ENCODE results near the gene CASP6.
A peak's percentile ranks its signal among the peaks of the same experiment; 100 is the strongest.
"Not testable (repeated sequence)": the region's sequence is repeated elsewhere in the genome, so short reads cannot be mapped to it uniquely, and the experiment has no call there.

Gene CASP6

DNA sequence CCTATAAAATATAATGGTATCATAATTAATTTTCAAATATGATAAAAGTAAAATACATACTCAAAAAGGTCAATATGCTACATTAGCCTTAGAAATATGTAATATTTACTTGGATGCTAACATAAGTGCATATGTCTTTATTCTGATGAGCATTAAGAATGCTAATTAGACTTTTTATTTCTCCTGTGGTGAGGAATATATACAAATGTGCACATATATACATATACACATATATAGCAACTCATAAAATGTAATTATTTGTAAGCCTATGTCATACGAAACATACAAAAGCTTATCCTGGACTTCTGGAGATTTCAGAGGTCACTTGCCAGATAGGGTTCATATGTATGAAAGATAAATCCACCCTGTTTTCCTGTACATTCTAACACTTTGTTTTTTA is 15.5 kb upstream of the CASP6 start:
- no peak for DNase-seq

GRCh38 chr4:109713500-109713899 is 10.3 kb upstream of the CASP6 start:
- DNase-seq, result no peak

- DNase-seq, result no peak
Observed at GRCh38 chr4:109708990-109709389, 5.7 kb upstream of the CASP6 start.

DNA sequence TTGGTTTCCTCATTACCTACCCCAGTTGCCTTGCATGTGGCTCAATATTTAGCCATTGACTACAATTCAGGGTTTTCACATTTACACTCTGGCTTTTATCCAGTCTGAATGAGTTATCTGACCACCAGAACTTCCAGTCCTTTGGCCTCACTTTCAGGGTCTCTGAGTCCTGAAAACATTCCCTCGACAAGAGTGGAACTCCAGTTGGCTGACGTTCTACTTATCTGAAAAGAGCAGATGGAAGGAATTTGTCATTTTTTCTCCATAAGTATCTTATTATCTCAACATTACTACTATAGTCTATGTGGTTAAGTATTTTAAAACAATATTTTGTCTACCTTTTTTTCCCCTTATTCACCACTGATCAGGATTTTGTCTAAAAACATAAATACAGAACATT is 5.2 kb upstream of the CASP6 start:
- DNase-seq, result no peak

DNA sequence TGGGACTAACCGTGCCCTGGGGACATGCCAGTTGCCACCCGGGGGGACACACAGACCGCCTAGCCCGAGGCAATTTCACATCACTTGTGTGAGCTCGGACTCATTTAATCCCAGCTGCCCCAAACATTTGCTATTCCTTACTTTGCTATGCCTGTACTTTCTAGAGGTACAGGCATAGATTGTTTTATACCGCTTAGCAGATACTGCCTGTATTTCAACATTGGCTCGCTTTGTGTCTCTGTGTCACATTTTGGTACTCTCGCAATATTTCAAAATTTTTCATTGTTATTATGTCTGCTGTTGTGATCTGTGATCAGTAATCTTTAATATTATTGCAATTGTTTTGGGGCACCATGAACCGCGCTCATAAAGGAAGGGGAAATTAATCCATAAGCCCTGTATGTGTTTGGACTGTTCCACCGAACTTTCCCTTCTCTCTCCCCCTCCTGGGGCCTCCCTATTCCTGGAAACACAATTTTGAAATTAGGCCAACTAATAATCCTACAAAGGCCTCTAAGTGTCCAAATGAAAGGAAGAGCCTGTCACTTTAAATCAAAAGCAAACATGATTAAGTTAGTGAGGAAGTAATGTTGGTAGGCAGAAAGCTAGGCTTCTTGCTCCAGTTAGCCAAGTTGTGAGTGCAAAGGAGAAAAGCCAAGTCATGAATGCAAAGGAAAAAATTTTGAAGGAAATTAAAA is 568 bp upstream of the CASP6 start:
- peak; percentile 3 for DNase-seq

DNA sequence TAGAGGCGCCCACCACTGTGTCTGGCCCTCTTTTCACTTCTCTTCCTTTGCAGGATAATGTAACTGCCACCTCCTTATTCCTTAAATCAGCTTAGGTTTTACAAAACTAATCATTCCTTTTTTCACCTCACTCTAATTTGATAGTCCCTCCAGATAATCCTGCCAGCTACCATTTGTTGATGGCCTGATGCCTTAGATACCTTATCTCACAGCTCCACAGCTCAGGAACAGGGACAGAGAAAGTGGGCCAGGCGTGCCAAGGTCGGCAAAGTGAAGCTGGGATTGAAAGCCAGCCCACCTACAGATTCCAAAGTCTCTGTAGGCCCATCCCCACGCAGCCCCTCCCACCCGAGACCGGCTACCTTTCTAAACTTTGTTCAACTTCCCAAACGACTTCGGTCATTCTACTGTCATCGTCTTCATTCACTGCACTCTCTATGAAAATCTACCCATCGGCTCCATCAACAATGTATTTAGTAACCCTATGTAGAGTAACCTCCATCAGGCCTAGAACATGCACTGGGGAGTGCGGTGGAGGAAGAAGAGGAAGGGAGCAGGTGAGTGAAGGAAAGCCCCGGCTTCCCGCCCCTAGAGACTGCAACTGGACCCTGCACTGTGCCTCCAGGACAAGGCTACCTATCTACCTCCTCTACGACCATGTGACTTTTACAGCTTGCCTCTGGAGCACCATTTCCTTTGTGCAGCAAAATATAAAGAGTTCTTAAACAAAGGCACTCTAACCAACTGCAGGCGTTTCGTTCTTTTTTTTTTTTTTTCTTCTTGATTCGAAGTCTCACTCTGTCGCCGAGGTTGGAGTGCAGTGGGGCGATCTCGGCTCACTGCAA is 1.5 kb downstream of the CASP6 start:
- DNase-seq, result peak; percentile 41

GRCh38 chr4:109699553-109700225 is 3.6 kb downstream of the CASP6 start:
- DNase-seq, result no peak

DNA sequence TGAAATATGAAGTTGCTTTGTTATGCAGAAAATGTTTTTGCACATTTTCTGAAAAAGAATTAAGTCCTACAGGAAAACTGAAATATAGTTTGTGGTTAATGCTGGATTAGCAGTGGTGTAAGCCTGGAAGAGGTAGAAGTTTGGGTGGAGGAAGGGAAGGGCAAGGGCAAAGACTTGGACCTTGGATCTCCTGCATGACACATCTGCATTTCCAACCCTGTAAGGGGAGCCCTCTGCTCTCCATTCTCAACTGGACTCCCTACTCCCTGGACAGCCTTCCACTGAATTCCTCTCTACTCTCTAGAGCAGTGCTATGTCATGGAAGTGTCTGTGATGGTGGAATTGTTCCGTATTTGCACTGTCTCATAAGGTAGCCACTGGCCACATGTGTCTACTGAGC is 4.6 kb downstream of the CASP6 start:
- no peak for DNase-seq

DNA sequence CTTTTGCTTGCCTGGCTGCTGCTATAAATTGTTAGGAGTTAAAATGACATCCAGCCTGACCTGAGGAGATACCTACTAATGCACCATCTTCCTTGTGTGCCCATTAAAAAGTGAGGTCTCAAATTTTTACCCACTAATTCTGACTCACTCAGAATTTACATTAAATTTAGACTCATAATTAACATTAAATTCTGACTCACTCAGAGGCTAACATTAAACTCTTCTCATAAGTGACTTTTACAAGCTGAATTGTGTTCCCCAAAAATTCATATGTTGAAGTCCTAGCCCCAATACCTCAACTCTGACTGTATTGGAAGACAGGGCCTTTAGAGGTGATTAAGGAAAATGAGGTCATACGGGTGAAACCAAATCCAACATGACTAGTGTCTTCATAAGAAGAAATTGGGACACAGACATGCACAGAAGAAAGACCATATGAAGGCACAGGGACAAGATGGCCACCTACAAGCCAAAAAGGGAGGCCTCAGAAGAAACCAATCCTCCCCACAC is 11.8 kb downstream of the CASP6 start:
- no peak for DNase-seq

GRCh38 chr4:109690690-109691410 is 12.4 kb downstream of the CASP6 start:
- no peak for DNase-seq

- no peak for DNase-seq
Observed at GRCh38 chr4:109684727-109685126, 18.5 kb downstream of the CASP6 start.

DNA sequence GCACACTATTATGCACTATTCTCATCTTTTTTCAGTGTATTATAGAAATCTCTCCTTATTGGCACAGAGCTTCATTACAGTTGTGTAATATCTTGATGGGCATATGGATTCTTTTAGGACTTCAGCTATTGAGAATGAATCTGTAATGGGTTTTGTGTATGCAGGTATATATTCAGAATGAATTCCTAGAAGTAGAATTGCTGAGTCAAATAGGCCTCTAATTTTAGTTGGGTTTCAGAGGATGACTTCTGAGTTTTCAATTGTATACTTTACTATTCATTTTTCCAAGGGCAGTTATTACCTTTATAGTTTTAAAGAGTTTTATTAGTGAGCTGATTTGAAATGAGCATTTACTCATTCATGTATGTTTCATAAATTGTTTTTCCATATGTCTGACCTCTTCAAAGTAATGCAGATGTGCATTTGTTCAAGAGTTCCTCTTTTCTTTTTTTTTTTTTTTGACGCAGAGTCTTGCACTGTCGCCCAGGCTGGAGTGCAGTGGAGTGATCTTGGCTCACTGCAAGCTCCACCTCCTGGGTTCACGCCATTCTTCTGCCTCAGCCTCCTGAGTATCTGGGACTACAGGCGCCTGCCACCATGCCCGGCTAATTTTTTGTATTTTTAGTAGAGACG is 19.5 kb downstream of the CASP6 start:
- DNase-seq, result no peak

- DNase-seq, result peak; percentile 19
Observed at GRCh38 chr4:109682875-109683274, 20.4 kb downstream of the CASP6 start.

DNA sequence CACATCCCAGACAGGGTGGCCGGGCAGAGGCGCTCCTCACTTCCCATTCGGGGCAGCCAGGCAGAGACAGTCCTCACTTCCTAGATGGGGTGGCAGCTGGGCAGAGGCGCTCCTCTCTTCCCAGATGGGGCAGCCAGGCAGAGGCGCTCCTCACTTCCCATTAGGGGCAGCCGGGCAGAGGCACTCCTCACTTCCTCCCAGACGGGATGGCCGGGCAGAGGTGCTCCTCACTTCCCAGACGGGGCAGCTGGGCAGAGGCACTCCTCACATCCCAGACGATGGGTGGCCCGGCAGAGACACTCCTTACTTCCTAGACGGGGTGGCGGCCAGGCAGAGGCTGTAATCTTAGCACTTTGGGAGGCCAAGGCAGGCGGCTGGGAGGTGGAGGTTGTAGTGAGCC is 24.3 kb downstream of the CASP6 start:
- DNase-seq, result not testable (repeated sequence)

DNA sequence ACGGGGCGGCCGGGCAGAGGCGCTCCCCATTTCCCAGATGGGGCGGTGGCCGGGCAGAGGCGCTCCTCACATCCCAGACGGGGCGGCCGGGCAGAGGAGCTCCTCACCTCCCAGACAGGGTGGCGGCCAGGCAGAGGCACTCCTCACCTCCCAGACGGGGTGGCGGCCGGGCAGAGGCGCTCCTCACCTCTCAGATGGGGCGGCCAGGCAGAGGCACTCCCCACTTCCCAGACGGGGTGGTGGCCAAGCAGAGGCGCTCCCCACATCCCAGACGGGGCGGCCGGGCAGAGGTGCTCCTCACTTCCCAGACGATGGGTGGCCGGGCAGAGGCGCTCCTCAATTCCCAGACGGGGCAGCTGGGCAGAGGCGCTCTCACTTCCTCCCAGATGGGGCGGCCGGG is 24.8 kb downstream of the CASP6 start:
- not testable (repeated sequence) for DNase-seq

DNA sequence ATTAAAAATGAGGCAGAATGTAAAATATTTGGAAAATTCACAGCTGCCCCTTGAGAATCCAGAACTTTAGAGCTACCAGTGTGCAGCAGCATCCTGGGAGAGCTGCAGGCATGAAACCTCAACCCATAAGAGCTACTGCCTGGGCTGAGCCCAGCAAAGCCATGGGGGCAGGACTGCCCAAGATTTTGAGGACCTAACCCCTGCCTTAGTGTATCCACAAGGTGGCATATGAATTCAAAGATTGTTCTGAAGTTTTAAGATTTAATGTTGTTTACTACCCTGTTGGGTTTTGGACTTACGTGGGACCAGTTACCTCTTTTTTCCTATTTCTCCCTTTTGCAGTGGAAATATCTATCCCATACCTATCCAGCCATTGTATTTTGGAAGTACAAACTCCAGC is 26.4 kb downstream of the CASP6 start:
- no peak for DNase-seq

GRCh38 chr4:109675843-109676242 is 27.4 kb downstream of the CASP6 start:
- no peak for DNase-seq

DNA sequence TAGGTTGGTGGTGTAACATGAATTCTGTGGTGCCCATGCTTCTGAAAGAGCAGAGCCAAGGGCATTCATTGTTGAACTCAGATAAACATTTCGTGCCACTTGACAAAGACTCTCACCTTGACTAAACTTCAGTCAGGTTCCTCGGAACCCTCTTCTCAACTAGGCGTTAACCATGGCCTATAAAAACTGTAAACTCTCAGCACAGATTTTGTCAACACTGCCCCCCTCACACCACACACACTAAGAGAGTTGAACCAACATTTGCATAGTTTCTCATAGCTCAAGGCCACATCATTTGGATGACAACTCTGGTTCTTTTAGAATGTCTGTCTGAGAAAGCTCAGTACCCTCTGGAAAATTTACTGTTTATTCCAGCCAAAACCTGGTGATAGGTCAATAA is 28.1 kb downstream of the CASP6 start:
- DNase-seq, result no peak

GRCh38 chr4:109673303-109673702 is 29.9 kb downstream of the CASP6 start:
- DNase-seq, result no peak

DNA sequence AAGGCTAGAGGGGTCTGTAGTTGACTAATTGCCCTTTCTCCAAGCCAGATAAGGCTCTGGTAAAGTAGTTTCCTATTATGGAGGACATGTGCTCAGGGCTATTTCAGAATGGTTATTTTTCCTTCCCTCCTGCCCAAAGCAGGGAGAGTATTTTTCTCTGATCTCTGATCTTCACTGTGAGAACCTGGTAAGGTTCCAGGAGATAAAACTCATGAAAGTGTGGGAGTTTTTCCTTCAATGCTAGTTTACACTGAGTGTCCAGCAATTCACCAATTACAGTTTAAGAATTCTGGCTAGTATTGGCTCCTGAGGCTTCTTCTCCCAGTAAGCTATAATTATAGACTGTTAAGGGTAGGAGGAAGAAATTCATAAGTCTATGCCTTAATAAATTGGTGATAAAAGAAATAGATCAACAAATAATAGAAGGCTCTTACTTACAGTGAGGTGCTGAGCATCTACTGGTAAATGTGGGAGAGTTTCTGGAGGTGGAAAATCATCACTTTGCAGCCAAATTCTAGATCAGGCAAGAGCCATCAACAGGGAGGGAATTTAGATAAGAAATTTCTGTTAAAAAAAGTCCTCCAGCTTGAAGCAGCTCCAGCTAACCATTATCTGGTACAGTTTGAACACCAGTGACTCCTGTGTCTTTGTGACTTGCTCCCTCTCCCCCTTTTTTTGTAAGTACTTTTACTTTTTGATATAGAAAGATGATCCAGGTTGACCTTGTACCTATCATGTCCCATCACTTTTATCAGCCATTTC is 30.9 kb downstream of the CASP6 start:
- no peak for DNase-seq

DNA sequence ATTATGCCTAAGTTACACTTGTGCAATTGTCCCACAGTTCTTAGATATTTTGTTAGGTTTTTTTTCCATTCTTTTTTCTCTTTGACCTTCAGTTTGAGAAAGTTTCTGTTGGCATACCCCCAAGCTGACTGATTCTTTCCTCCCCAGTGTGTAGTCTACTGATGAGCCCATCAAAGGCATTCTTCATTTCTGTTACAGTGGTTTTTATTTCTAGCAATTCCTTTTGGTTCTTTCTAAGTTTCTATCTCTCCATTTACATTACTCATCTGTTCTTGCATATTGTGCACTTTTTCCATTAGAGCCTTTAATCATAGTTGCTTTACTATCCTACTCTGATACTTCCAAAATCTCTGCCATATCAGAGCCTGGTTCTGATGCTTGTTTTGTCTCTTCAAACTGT is 31.9 kb downstream of the CASP6 start:
- no peak for DNase-seq
